OCI-LY3 (cell line): Measurements from ENCODE around the gene CHMP5.

Experiments
- CTCF ChIP-seq: fragments of 200-600, 300-600 bp; sonication (generic); IDR thresholded peaks from 2 replicates; pipeline ENCODE4 v1.5.1; 2014; ENCODE audit warnings: antibody characterized with exemption, low read length, low read depth
- EZH2phosphoT487 ChIP-seq: fragments of 200-600 bp; shearing (Covaris generic); IDR thresholded peaks from 2 replicates; pipeline ENCODE4 v1.6.1; 2018; ENCODE audit warnings: antibody characterized with exemption, mixed run types, low read depth

- TF ChIP-seq CTCF (no peak), EZH2phosphoT487 (no peak)
Observed at GRCh38 chr9:33264003-33264472, 811 bp upstream of the CHMP5 start.
